Astrocyte of the spinal cord (primary cell): ENCODE measurements around the gene IL15RA.

Experiments used
- DNase-seq: peaks from one replicate; pipeline ENCODE4 v3.0.0; 2011; ENCODE audit warnings: low read depth, low spot score
- H3K4me3 ChIP-seq: 2 replicates; pipeline ENCODE4 v1.5.1; 2011; ENCODE audit warnings: low read depth, mild to moderate bottlenecking, low read length, moderate library complexity
- CTCF ChIP-seq: IDR thresholded peaks from 2 replicates; pipeline ENCODE4 v1.5.1; 2012; ENCODE audit warnings: low read depth, mild to moderate bottlenecking, low read length, inconsistent platforms
- in situ Hi-C: cut with HindIII; loops from 2 replicates; pipeline ENCODE4 v1.10.0; 2017; ENCODE audit warnings: low sequenced_read_pairs

IL15RA gene

DNA sequence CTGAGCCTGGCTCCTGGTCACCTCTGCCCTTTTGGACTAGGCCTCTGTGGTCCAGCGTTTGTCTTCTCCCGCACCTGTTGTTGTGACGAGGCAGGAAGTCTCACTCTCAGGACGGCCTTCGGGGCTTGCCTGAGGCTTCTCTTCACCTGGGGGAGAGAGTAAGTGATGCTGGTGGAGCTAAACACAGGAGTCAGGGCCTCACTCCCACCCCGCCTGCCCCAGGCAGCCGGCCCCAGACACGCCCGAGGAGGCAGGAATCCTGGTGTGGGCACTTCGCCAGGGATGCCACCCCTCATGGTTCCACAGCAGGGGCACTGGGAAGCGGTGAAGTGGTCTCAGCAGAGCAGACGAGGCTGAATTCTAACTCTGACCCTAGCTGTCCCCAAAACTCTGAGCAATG is 42.5 kb upstream of the IL15RA start:
- in situ Hi-C loops, result no loop called here
- H3K4me3 ChIP-seq, result no peak overlapping the region
- TF ChIP-seq CTCF, result no peak
- DNase-seq, result no peak

DNA sequence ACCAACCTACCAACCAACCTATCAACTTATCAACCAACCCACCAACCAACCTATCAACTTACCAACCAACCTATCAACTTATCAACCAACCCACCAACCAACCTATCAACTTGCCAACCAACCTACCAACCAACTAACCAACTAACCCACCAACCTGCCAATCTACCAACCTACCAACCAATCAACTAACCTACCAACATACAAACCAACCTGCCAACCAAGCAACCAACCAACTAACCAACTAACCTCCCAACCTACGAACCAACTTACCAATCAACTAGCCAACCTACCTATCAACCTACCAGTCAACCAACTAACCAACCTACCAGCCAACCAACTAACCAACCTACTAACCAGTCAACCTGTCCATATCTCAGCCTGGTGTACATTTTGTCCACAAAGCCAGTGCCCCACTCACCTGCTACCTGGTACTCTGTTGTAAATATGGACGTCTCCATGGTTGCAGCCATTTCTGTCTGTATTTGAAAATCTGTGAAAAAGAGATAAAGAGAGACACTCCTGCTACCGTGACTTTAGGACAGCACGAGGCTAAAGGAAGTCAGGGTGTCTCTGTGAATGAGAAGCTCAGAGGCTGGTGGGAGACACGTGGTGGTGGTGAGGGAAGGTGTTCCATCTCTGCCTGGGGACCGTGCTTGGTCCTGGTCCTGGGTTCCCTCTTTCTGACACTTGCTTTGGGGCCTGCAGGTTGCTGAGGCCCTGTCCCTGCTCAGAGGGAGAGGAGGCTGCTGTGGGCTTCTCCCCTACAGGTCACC is 41.9 kb upstream of the IL15RA start:
- no peak for DNase-seq
- in situ Hi-C loops, result no loop called here
- no peak overlapping the region for H3K4me3 ChIP-seq
- no peak for TF ChIP-seq CTCF

- TF ChIP-seq CTCF, result no peak
- DNase-seq, result no peak
- in situ Hi-C loops, result no loop called here
- H3K4me3 ChIP-seq, result no peak overlapping the region
These were observed 41.1 kb upstream of the IL15RA start for GRCh38 chr10:6018422-6018821.

DNA sequence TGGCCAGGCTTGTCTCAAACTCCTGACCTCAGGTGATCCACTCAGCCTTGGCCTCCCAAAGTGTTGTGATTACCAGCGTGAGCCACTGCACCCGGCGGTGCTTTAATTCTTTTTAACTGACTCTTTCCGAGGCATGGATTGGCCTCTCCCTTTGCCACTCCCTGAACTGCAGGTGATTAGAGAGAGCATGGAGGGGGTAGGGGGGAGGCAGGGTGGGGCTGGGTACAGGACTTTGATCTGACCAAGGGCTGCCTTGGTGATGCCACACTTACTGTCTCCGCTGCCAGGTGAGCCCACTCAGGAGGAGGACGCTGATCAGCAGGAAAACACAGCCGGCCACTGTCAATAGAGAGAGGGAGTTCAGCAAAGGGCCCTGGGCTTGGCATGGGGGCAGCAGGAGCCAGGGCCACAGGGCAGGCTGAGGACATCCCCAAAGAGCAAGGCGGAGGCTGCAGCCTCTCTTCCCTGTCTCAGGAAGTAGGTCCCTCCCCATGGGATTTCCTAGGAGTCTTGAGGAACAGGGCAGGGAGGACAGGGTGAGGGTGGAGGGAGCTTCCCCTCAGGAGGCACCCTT is 40.5 kb upstream of the IL15RA start:
- no peak overlapping the region for H3K4me3 ChIP-seq
- TF ChIP-seq CTCF, result no peak
- in situ Hi-C loops, result no loop called here
- DNase-seq, result no peak

DNA sequence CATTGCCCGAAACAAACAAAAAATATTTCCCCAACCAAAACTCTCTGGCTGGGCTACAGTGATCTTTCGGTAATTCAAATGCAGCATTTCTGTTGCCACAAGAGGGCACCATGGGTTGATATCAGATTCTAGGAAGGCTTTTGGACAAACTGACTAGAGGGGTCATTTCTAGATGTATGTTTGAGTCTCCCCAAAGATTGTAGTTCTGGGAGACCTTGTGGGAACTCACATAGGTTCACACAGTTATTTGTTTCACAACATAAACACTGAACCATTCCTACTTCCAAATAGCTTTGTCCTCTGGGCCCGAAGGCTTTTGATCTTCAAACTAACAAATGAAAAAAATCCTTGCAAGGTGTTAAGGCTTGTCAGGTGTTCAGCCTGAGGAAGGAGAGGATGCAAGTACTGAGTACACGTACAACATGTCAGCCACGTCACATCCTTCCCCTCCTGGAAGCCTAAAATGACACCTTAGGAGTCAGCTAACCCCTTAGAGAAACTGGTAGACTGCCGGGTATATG is 37.0 kb upstream of the IL15RA start:
- no peak overlapping the region for H3K4me3 ChIP-seq
- peak; percentile 79 for TF ChIP-seq CTCF
- DNase-seq, result peak; percentile 36
- in situ Hi-C loops, result no loop called here

DNA sequence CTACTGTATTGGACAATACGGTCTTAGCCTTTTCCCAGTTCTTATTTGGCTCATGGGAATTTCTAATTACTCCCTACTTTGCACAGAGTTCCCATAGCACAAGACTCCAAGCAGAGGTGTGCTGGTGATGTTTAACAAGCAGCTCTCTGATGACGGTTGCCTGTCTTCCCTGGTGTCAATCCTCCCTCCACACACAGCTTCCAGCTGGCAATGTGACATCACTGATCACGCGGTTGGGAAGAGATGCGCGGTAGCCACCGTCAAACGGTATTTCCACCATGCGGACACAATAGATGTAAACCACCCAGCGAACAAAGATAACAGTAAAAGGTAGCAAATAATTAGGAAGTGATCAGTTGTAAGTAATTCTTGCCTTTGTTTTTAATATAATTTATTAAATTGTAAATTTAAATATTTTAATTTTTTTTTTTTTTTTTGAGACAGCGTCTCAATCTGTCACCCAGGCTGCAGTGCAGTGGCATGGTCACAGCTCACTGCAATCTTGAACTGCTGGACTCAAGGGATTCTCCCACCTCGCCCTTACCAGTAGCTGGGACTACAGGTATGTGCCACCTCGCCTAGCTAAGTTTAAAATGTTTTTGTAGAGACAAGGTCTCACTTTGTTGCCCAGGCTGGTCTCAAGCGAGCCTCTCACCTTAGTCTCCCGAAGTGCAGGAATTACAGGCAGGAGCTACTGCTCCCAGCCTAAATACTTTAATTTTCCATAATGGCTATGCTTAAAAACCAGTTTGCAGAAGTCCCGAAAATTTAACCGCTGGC is 36.3 kb upstream of the IL15RA start:
- no peak overlapping the region for H3K4me3 ChIP-seq
- in situ Hi-C loops, result no loop called here
- TF ChIP-seq CTCF, result no peak
- DNase-seq, result no peak
